ENCODE measurements around the gene CLSTN3. TPM values are rescaled to one million over a fixed set of nuclear protein-coding genes. Genes with fewer than 3 reads are reported as not detected.

Gene CLSTN3
- total RNA-seq, 1 donor from 2014 or later = 19.9 TPM

GRCh38 chr12:7136071-7136470 is 5.9 kb downstream of the CLSTN3 start:
- H3K4me1 Mint-ChIP-seq (ENCODE audit: low read depth) = peaks cover 15% of the 10 kb centered on the region
- TF ChIP-seq CTCF (IDR thresholded peaks at IDR 0.05) = no peak
- no peaks in the 10 kb centered on the region for H3K27me3 Mint-ChIP-seq (ENCODE audit: low read depth)
- H3K27ac Mint-ChIP-seq (ENCODE audit: unreplicated experiment) = no peak overlapping the region
- no peaks in the 10 kb centered on the region for H3K9me3 Mint-ChIP-seq (ENCODE audit: low read depth)
- H3K36me3 Mint-ChIP-seq (ENCODE audit: low read depth) = peaks cover 19% of the 10 kb centered on the region
- no peak for DNase-seq (ENCODE audit: low spot score)
- no peak overlapping the region for H3K4me3 Mint-ChIP-seq (ENCODE audit: unreplicated experiment)

GRCh38 chr12:7136676-7137075 is 6.5 kb downstream of the CLSTN3 start:
- H3K4me3 Mint-ChIP-seq (ENCODE audit: unreplicated experiment) = no peak overlapping the region
- peaks cover 2% of the 10 kb centered on the region for H3K9me3 Mint-ChIP-seq (ENCODE audit: low read depth)
- H3K27me3 Mint-ChIP-seq (ENCODE audit: low read depth) = no peaks in the 10 kb centered on the region
- TF ChIP-seq CTCF (IDR thresholded peaks at IDR 0.05) = no peak
- peaks cover 9% of the 10 kb centered on the region for H3K4me1 Mint-ChIP-seq (ENCODE audit: low read depth)
- H3K27ac Mint-ChIP-seq (ENCODE audit: unreplicated experiment) = no peak overlapping the region
- peaks cover 25% of the 10 kb centered on the region for H3K36me3 Mint-ChIP-seq (ENCODE audit: low read depth)
- DNase-seq (ENCODE audit: low spot score) = no peak

- Mint-ChIP-seq H3K9me3 (ENCODE audit: low read depth) (peaks cover 5% of the 10 kb centered on the region), H3K4me1 (ENCODE audit: low read depth) (no peaks in the 10 kb centered on the region), H3K36me3 (ENCODE audit: low read depth) (peaks cover 32% of the 10 kb centered on the region), H3K27ac (ENCODE audit: unreplicated experiment) (no peak overlapping the region), H3K27me3 (ENCODE audit: low read depth) (no peaks in the 10 kb centered on the region), H3K4me3 (ENCODE audit: unreplicated experiment) (no peak overlapping the region)
- no peak for TF ChIP-seq CTCF (IDR thresholded peaks at IDR 0.05)
- no peak for DNase-seq (ENCODE audit: low spot score)
Observed at GRCh38 chr12:7137908-7138307, 7.7 kb downstream of the CLSTN3 start.

DNA sequence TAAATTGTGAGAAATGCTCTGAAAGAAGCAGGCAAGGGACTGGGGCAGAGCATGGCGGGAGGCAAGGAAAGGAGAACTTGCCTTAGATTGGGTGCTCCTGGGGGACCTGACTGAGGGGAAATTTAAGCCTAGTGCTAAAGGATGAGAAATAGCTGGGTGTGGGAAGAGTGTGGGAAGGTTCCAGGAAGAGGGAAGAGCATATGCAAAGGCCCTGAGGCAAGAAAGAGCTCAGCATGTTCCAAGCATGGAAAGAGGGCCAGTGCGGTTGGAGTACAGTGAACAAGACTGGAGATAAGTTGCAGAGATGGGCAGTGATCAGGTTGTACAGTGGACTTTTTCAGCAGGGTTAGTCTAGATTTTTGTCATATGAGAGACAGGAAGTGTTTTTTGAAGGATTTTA is 9.0 kb downstream of the CLSTN3 start:
- no peak overlapping the region for H3K4me3 Mint-ChIP-seq (ENCODE audit: unreplicated experiment)
- no peaks in the 10 kb centered on the region for H3K27me3 Mint-ChIP-seq (ENCODE audit: low read depth)
- H3K9me3 Mint-ChIP-seq (ENCODE audit: low read depth) = peaks cover 5% of the 10 kb centered on the region
- no peak for DNase-seq (ENCODE audit: low spot score)
- no peaks in the 10 kb centered on the region for H3K4me1 Mint-ChIP-seq (ENCODE audit: low read depth)
- TF ChIP-seq CTCF (IDR thresholded peaks at IDR 0.05) = no peak
- H3K27ac Mint-ChIP-seq (ENCODE audit: unreplicated experiment) = no peak overlapping the region
- peaks cover 36% of the 10 kb centered on the region for H3K36me3 Mint-ChIP-seq (ENCODE audit: low read depth)

GRCh38 chr12:7141351-7142005 is 11.3 kb downstream of the CLSTN3 start:
- Mint-ChIP-seq H3K27me3 (ENCODE audit: low read depth) (no peaks in the 10 kb centered on the region), H3K27ac (ENCODE audit: unreplicated experiment) (no peak overlapping the region), H3K4me1 (ENCODE audit: low read depth) (no peaks in the 10 kb centered on the region), H3K4me3 (ENCODE audit: unreplicated experiment) (no peak overlapping the region), H3K36me3 (ENCODE audit: low read depth) (peaks cover 31% of the 10 kb centered on the region), H3K9me3 (ENCODE audit: low read depth) (peaks cover 5% of the 10 kb centered on the region)
- no peak for DNase-seq (ENCODE audit: low spot score)
- TF ChIP-seq CTCF (IDR thresholded peaks at IDR 0.05) = no peak
